SK-N-SH treated with all-trans-retinoic acid at 6 μM for 48 hours (cell line): ENCODE results near the gene TGFBI.

Experiments used
- ATAC-seq: fragments of 200-7000 bp; cut with Tn5 transposase; 3 replicates; pipeline ENCODE4 v1.9.1; 2020; ENCODE audit warnings: mild to moderate bottlenecking, moderate library complexity
- ARNTL ChIP-seq: fragments of 450-650 bp; formaldehyde crosslinking; IDR thresholded peaks from 2 replicates; pipeline ENCODE4 v1.5.0; 2020; ENCODE audit warnings: low read depth, mild to moderate bottlenecking, moderate library complexity, borderline replicate concordance
- BACH2 ChIP-seq: fragments of 250-450 bp; sonication (Bioruptor Pico); IDR thresholded peaks from 2 replicates; pipeline ENCODE4 v1.9.0; 2021; ENCODE audit warnings: mild to moderate bottlenecking, borderline replicate concordance
- CSDC2 ChIP-seq: fragments of 250-450 bp; sonication (Bioruptor Pico); IDR thresholded peaks from 2 replicates; pipeline ENCODE4 v1.5.0; 2020; ENCODE audit warnings: mild to moderate bottlenecking, moderate library complexity
- GLIS3 ChIP-seq: fragments of 250-450 bp; sonication (Bioruptor Pico); IDR thresholded peaks from 2 replicates; pipeline ENCODE4 v1.5.0; 2020; ENCODE audit warnings: mild to moderate bottlenecking, moderate library complexity
- ISL1 ChIP-seq: fragments of 250-450 bp; sonication (Bioruptor Pico); IDR thresholded peaks from 2 replicates; pipeline ENCODE4 v2.1.2; 2022; ENCODE audit warnings: mild to moderate bottlenecking, moderate library complexity
- OSR1 ChIP-seq: fragments of 250-450 bp; sonication (Bioruptor Pico); IDR thresholded peaks from 2 replicates; pipeline ENCODE4 v1.8.0; 2022; ENCODE audit warnings: moderate library complexity, mild to moderate bottlenecking, inconsistent platforms
- PATZ1 ChIP-seq: fragments of 250-450 bp; sonication (Bioruptor Pico); IDR thresholded peaks from 2 replicates; pipeline ENCODE4 v1.8.0; 2020; ENCODE audit warnings: mild to moderate bottlenecking, moderate library complexity, borderline replicate concordance
- PPARA ChIP-seq: fragments of 250-450 bp; sonication (Bioruptor Pico); IDR thresholded peaks from 2 replicates; pipeline ENCODE4 v1.5.0; 2020; ENCODE audit warnings: mild to moderate bottlenecking, borderline replicate concordance
- RARB ChIP-seq: fragments of 250-450 bp; sonication (Bioruptor Pico); IDR thresholded peaks from 2 replicates; pipeline ENCODE4 v1.8.0; 2021; ENCODE audit warnings: mild to moderate bottlenecking, moderate library complexity
- SNAI2 ChIP-seq: fragments of 250-450 bp; sonication (Bioruptor Pico); IDR thresholded peaks from 2 replicates; pipeline ENCODE4 v1.5.0; 2020; ENCODE audit warnings: mild to moderate bottlenecking, moderate library complexity
- TCF4 ChIP-seq: fragments of 250-450 bp; sonication (Bioruptor Pico); IDR thresholded peaks from 2 replicates; pipeline ENCODE4 v1.8.0; 2021; ENCODE audit warnings: mild to moderate bottlenecking, moderate library complexity, borderline replicate concordance
- TOX ChIP-seq: fragments of 250-450 bp; sonication (Bioruptor Pico); IDR thresholded peaks from 2 replicates; pipeline ENCODE4 v1.8.0; 2021; ENCODE audit warnings: mild to moderate bottlenecking, moderate library complexity, borderline replicate concordance
- TSHZ2 ChIP-seq: fragments of 250-450 bp; sonication (Bioruptor Pico); IDR thresholded peaks from 2 replicates; pipeline ENCODE4 v1.5.0; 2020; ENCODE audit warnings: mild to moderate bottlenecking, moderate library complexity
- ZC3H10 ChIP-seq: fragments of 250-450 bp; sonication (Bioruptor Pico); IDR thresholded peaks from 2 replicates; pipeline ENCODE4 v1.5.1; 2021; ENCODE audit warnings: mild to moderate bottlenecking, moderate library complexity
- ZFP3 ChIP-seq: fragments of 250-450 bp; sonication (Bioruptor Pico); IDR thresholded peaks from 2 replicates; pipeline ENCODE4 v1.5.0; 2020; ENCODE audit warnings: mild to moderate bottlenecking, moderate library complexity
- ZFP30 ChIP-seq: fragments of 450-650 bp; formaldehyde crosslinking; IDR thresholded peaks from 2 replicates; pipeline ENCODE4 v1.5.0; 2022; ENCODE audit warnings: mild to moderate bottlenecking, moderate library complexity
- ZNF565 ChIP-seq: fragments of 450-650 bp; formaldehyde crosslinking; conservative IDR thresholded peaks from 2 replicates; pipeline ENCODE4 v1.5.0; 2020; ENCODE audit warnings: low read depth, mild to moderate bottlenecking, moderate library complexity
- ZNF70 ChIP-seq: fragments of 450-650 bp; formaldehyde crosslinking; IDR thresholded peaks from 2 replicates; pipeline ENCODE4 v1.5.0; 2020; ENCODE audit warnings: mild to moderate bottlenecking, moderate library complexity
- ZNF8 ChIP-seq: fragments of 450-650 bp; formaldehyde crosslinking; IDR thresholded peaks from 2 replicates; pipeline ENCODE4 v1.5.0; 2020; ENCODE audit warnings: mild to moderate bottlenecking, moderate library complexity
- TF ChIP-seq, protein P1 (sequence below): fragments of 250-450 bp; sonication (Bioruptor Pico); IDR thresholded peaks from 2 replicates; pipeline ENCODE4 v1.8.0; 2021; ENCODE audit warnings: low read depth, mild to moderate bottlenecking, moderate library complexity, borderline replicate concordance
- TF ChIP-seq, protein P2 (sequence below): fragments of 250-450 bp; sonication (Bioruptor Pico); IDR thresholded peaks from 2 replicates; pipeline ENCODE4 v1.5.1; 2021; ENCODE audit warnings: mild to moderate bottlenecking, moderate library complexity
- TF ChIP-seq, protein P3 (sequence below): fragments of 250-450 bp; sonication (Bioruptor Pico); IDR thresholded peaks from 2 replicates; pipeline ENCODE4 v1.5.1; 2020; ENCODE audit warnings: low read depth, mild to moderate bottlenecking, moderate library complexity

The TGFBI gene

DNA sequence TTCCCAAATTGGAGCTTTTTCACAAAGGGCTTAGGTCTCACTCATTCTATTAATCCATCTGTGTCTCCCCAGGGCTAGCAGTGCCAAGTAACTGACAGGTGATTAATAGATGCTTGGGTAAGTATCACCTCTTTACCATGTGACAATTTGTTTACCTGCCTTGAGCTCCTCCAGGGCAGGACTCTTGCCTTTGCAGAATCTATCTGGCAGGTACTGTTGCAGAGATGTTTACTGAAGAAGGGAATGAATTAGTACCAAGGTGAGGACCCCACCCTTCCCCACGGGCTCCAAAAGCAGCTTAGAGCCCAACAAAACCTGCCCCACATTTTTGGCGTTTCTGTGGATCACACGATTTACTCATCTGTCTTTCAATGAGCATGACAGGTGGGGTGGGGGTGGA lies 698 bp upstream of the TGFBI start:
- no peak for ATAC-seq

DNA sequence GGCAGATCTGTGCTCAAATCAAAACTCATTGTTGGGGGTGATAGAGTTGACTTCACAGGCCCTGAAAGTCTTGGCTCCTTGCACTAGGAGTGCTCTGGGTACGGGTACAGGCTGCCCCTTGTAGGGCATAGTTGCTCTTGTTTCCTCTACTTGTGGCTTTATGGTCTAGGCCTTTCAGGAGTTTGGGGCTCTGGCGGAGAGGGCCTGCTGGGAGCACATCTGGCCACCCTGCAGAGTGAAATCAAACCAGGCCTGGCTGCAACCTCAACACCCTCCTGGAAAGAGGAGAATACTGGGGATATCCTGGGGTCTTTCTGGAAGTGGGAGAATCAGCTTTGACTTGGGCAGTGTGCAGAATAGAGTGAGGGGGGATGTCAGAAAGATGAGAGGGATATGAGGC lies 1.5 kb downstream of the TGFBI start:
- no peak for ATAC-seq
- TF ChIP-seq, protein P1, sequence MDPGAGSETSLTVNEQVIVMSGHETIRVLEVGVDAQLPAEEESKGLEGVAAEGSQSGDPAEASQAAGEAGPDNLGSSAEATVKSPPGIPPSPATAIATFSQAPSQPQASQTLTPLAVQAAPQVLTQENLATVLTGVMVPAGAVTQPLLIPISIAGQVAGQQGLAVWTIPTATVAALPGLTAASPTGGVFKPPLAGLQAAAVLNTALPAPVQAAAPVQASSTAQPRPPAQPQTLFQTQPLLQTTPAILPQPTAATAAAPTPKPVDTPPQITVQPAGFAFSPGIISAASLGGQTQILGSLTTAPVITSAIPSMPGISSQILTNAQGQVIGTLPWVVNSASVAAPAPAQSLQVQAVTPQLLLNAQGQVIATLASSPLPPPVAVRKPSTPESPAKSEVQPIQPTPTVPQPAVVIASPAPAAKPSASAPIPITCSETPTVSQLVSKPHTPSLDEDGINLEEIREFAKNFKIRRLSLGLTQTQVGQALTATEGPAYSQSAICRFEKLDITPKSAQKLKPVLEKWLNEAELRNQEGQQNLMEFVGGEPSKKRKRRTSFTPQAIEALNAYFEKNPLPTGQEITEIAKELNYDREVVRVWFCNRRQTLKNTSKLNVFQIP (CRISPR knock-in tag) = no peak
- TF ChIP-seq ARNTL (no peak), BACH2 (no peak), OSR1 (CRISPR knock-in tag) (no peak), ISL1 (no peak), GLIS3 (no peak), ZFP30 (no peak), TOX (no peak), ZNF8 (CRISPR knock-in tag) (no peak), PATZ1 (CRISPR knock-in tag) (no peak), TCF4 (CRISPR knock-in tag) (no peak), RARB (no peak), SNAI2 (no peak), ZFP3 (CRISPR knock-in tag) (no peak), ZNF565 (CRISPR knock-in tag) (no peak), CSDC2 (no peak)

More for the DNA sequence above, 698 bp upstream of the TGFBI start:
- TF ChIP-seq CSDC2 = no peak
- TF ChIP-seq GLIS3 = no peak
- TF ChIP-seq ZNF70 (CRISPR knock-in tag) = no peak
- TF ChIP-seq PPARA (CRISPR knock-in tag) = no peak
- TF ChIP-seq TCF4 (CRISPR knock-in tag) = no peak
- TF ChIP-seq ZC3H10 (CRISPR knock-in tag) = no peak
- TF ChIP-seq ZFP30 = no peak
- TF ChIP-seq TSHZ2 (CRISPR knock-in tag) = no peak
- TF ChIP-seq, protein P2, sequence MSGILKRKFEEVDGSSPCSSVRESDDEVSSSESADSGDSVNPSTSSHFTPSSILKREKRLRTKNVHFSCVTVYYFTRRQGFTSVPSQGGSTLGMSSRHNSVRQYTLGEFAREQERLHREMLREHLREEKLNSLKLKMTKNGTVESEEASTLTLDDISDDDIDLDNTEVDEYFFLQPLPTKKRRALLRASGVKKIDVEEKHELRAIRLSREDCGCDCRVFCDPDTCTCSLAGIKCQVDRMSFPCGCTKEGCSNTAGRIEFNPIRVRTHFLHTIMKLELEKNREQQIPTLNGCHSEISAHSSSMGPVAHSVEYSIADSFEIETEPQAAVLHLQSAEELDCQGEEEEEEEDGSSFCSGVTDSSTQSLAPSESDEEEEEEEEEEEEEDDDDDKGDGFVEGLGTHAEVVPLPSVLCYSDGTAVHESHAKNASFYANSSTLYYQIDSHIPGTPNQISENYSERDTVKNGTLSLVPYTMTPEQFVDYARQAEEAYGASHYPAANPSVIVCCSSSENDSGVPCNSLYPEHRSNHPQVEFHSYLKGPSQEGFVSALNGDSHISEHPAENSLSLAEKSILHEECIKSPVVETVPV (CRISPR knock-in tag) = no peak
- no peak for TF ChIP-seq RARB
- no peak for TF ChIP-seq ZFP3 (CRISPR knock-in tag)
- no peak for TF ChIP-seq ZNF8 (CRISPR knock-in tag)
- no peak for TF ChIP-seq SNAI2
- no peak for TF ChIP-seq ARNTL
- TF ChIP-seq ISL1 = no peak
- TF ChIP-seq, protein P1 (CRISPR knock-in tag) = no peak
- TF ChIP-seq OSR1 (CRISPR knock-in tag) = no peak
- TF ChIP-seq TOX = no peak
- TF ChIP-seq, protein P3, sequence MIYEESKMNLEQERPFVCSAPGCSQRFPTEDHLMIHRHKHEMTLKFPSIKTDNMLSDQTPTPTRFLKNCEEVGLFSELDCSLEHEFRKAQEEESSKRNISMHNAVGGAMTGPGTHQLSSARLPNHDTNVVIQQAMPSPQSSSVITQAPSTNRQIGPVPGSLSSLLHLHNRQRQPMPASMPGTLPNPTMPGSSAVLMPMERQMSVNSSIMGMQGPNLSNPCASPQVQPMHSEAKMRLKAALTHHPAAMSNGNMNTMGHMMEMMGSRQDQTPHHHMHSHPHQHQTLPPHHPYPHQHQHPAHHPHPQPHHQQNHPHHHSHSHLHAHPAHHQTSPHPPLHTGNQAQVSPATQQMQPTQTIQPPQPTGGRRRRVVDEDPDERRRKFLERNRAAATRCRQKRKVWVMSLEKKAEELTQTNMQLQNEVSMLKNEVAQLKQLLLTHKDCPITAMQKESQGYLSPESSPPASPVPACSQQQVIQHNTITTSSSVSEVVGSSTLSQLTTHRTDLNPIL (CRISPR knock-in tag) = no peak
- TF ChIP-seq BACH2 = no peak
